Smooth muscle cell (in vitro differentiated cells): ENCODE measurements around the gene MYEOV. TPM values are rescaled to one million over a fixed set of nuclear protein-coding genes. Genes with fewer than 3 reads are reported as not detected.

ENCODE experiments used
- DNase-seq: peaks from one replicate; lab custom pipeline; 2025; ENCODE audit not compliant: unreplicated experiment; lab: John Stamatoyannopoulos, UW
- H2AFZ ChIP-seq: fragments of 200-600 bp; sonication (generic); 2 replicates; pipeline ENCODE4 v1.6.0; 2016; ENCODE audit warnings: antibody characterized with exemption, low read depth, mild to moderate bottlenecking
- H3F3A ChIP-seq: fragments of 200-600 bp; sonication (generic); 2 replicates; pipeline ENCODE4 v1.6.0; 2017; ENCODE audit warnings: antibody characterized with exemption, low read depth
- H3K27ac ChIP-seq: fragments of 200-600 bp; sonication (generic); 2 replicates; pipeline ENCODE4 v1.5.1; 2016; ENCODE audit warnings: low read depth, mild to moderate bottlenecking
- H3K27me3 ChIP-seq: fragments of 200-600 bp; sonication (generic); 2 replicates; pipeline ENCODE4 v1.6.1; 2016; ENCODE audit warnings: low read depth, mild to moderate bottlenecking
- H3K36me3 ChIP-seq: fragments of 200-600 bp; sonication (generic); 2 replicates; pipeline ENCODE4 v1.5.1; 2016; ENCODE audit warnings: low read depth
- H3K4me1 ChIP-seq: fragments of 200-600 bp; sonication (generic); 2 replicates; pipeline ENCODE4 v1.5.1; 2016; ENCODE audit warnings: low read depth
- H3K4me2 ChIP-seq: fragments of 200-600 bp; sonication (generic); 2 replicates; pipeline ENCODE4 v1.6.0; 2016; ENCODE audit warnings: mild to moderate bottlenecking
- H3K4me3 ChIP-seq: fragments of 200-600 bp; sonication (generic); 2 replicates; pipeline ENCODE4 v1.5.1; 2016; ENCODE audit warnings: mild to moderate bottlenecking
- H3K79me2 ChIP-seq: fragments of 200-600 bp; sonication (generic); 2 replicates; pipeline ENCODE4 v1.6.0; 2016; ENCODE audit warnings: low read depth, mild to moderate bottlenecking
- H3K9ac ChIP-seq: fragments of 200-600 bp; sonication (generic); 2 replicates; pipeline ENCODE4 v1.6.0; 2016; ENCODE audit warnings: low read depth
- H3K9me3 ChIP-seq: fragments of 200-600 bp; sonication (generic); replicated peaks from 2 replicates; pipeline ENCODE4 v1.5.1; 2016; ENCODE audit warnings: low read depth
- H4K20me1 ChIP-seq: fragments of 200-600 bp; sonication (generic); 2 replicates; pipeline ENCODE4 v1.6.0; 2016; ENCODE audit warnings: low read depth
- WGBS: methylation state at CpG from one replicate; pipeline ENCODE4 v1.1.7; 2016; ENCODE audit warnings: low lambda C conversion rate; 5-methylcytosine and 5-hydroxymethylcytosine counted together
- polyA plus RNA-seq: library from polyadenylated mRNA; unstranded; fragments of >200 nt; fragmentation: Nextera tagmentation; extraction: Ambion mirVana; gene quantifications from 2 replicates; pipeline ENCODE4 v1.2.1, GENCODE V29; 2016
- total RNA-seq: library from RNA; depleted of rRNA; stranded (reverse); fragments of >200 nt; gene quantifications from 2 replicates; pipeline ENCODE4 v1.2.3, GENCODE V29; 2014
- TF ChIP-seq, protein P1 (sequence below): fragments of 200-600 bp; sonication (generic); IDR thresholded peaks from 2 replicates; pipeline ENCODE4 v1.5.1; 2017; ENCODE audit warnings: borderline replicate concordance, mild to moderate bottlenecking, antibody characterized with exemption; ENCODE audit not compliant: insufficient read depth, poor library complexity, severe bottlenecking

The MYEOV gene
- total and polyA plus RNA-seq, 2 experiments from 2014 or later: 1.1 TPM; not detected in 1

DNA sequence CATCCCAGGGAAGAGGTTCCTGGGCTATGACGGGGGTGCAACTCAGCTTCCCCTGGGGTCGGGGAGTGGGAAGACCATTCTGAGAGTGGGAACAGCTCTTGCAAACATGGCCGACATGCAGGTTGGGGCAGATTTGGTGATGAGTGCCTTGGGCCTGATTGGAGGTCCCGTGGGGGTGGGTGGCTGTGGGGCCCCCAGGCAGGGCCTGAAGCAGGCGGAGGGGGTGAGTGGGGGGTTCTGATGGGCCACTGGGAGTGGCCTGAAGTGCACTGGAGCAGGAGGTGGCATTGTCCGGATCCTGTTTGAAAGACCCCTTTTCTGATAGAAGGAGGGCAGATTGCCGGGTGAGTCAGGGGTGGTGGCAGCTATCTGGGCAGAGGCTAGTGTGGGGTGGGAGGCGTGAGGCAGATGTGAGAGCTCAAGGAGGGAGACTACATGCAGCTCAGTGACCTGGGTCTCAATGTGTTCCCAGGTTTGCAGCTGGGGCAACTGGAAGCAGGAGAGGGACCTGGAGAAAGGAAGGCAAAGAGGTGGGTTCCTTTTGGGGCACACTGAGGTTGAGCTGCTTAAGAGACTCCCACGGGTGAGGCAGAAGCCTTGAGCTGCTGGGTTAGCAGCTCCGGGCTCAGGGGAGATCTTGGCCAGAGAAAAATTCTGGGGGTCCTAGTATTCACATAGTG lies 15.1 kb downstream of the MYEOV start:
- Histone ChIP-seq H3F3A (no peaks in the 10 kb centered on the region), H4K20me1 (no peaks in the 10 kb centered on the region), H3K4me1 (no peaks in the 10 kb centered on the region), H3K4me3 (no peak overlapping the region), H3K27ac (no peak overlapping the region), H3K9me3 (no peaks in the 10 kb centered on the region), H3K79me2 (no peaks in the 10 kb centered on the region), H2AFZ (no peak overlapping the region), H3K9ac (no peak overlapping the region), H3K4me2 (no peak overlapping the region), H3K27me3 (no peaks in the 10 kb centered on the region), H3K36me3 (no peaks in the 10 kb centered on the region)
- TF ChIP-seq, protein P1, sequence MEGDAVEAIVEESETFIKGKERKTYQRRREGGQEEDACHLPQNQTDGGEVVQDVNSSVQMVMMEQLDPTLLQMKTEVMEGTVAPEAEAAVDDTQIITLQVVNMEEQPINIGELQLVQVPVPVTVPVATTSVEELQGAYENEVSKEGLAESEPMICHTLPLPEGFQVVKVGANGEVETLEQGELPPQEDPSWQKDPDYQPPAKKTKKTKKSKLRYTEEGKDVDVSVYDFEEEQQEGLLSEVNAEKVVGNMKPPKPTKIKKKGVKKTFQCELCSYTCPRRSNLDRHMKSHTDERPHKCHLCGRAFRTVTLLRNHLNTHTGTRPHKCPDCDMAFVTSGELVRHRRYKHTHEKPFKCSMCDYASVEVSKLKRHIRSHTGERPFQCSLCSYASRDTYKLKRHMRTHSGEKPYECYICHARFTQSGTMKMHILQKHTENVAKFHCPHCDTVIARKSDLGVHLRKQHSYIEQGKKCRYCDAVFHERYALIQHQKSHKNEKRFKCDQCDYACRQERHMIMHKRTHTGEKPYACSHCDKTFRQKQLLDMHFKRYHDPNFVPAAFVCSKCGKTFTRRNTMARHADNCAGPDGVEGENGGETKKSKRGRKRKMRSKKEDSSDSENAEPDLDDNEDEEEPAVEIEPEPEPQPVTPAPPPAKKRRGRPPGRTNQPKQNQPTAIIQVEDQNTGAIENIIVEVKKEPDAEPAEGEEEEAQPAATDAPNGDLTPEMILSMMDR: no peak
- no peak for DNase-seq
- WGBS: 92% methylated on average over 10 of the region's 10 CpGs

DNA sequence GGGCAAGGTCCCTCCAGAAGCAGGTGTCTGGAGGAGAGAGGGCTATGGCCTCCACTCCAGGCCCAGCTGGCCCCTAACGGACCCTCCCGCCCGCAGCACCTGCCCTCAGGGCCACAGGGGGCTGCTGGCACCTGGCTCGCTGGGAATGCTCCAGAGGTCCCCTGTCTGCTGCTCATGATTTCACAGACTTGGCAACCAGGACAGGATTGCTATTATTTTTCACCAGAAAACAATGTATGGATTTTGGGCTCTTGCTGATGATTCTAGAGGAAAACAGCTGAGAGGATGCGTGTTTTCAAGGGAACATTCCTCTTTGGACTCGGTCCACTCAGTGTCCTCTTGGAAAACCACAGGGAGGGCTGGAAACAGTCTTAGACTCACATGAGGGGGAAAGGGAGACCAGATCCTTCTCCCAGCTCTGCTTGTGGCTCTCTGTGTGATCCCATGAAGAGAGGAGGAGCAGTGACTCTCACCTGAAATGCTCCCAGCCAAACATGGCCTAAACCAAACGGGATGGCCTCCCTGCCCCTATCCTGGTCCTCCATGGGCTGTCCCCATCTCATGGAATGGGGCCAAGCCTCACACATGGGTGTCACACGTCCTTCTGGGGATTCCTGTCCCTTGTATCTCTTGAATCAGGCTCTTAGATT lies 15.8 kb downstream of the MYEOV start:
- Histone ChIP-seq H3K9ac (no peak overlapping the region), H3K79me2 (no peaks in the 10 kb centered on the region), H3K9me3 (no peaks in the 10 kb centered on the region), H2AFZ (no peak overlapping the region), H3K27ac (no peak overlapping the region), H4K20me1 (no peaks in the 10 kb centered on the region), H3K27me3 (no peaks in the 10 kb centered on the region), H3F3A (no peaks in the 10 kb centered on the region), H3K4me3 (no peak overlapping the region), H3K36me3 (no peaks in the 10 kb centered on the region), H3K4me2 (no peak overlapping the region), H3K4me1 (no peaks in the 10 kb centered on the region)
- TF ChIP-seq, protein P1: no peak
- 82% methylated on average over 8 of the region's 8 CpGs for WGBS
- no peak for DNase-seq

DNA sequence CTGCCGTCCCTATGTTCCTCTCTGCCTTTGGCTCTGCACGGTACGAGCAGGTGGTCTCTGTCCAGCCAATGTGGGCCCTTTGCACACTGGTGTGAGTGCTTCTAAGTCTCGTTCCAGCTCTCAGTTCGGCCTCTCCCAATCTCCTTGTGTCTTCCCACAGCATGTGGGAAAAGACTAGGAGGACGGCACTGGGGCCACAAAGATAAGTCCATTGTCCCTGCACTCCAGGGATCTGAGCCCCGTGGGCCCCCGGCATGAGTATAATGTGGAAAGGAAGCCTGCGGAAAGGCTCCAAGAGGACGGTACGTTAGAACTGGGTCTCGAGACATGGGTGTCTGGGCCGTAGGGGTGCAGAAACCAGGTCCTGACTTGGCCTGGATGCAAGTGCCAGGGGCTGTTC lies 16.4 kb downstream of the MYEOV start:
- Histone ChIP-seq H3K27me3 (no peaks in the 10 kb centered on the region), H3K27ac (no peak overlapping the region), H3K9me3 (no peaks in the 10 kb centered on the region), H4K20me1 (no peaks in the 10 kb centered on the region), H3F3A (no peaks in the 10 kb centered on the region), H2AFZ (no peak overlapping the region), H3K4me1 (no peaks in the 10 kb centered on the region), H3K9ac (no peak overlapping the region), H3K36me3 (no peaks in the 10 kb centered on the region), H3K79me2 (no peaks in the 10 kb centered on the region), H3K4me2 (no peak overlapping the region), H3K4me3 (no peak overlapping the region)
- 91% methylated on average over 13 of the region's 13 CpGs for WGBS
- TF ChIP-seq, protein P1: no peak
- DNase-seq: no peak
